H1 (cell line): ENCODE data around the gene PPIB. TPM values are rescaled to one million over a fixed set of nuclear protein-coding genes. Genes with fewer than 3 reads are reported as not detected.

Source experiments
- CTCF ChIA-PET: fragments of 300-600 bp; sonication (Branson Sonifier 250); formaldehyde crosslinking; loops from one replicate; lab custom pipeline; 2021; ENCODE audit not compliant: partially characterized antibody; lab: Charles Lee
- POLR2A ChIA-PET: fragments of 300-600 bp; sonication (Branson Sonifier 250); formaldehyde crosslinking; loops from one replicate; lab custom pipeline; 2021; ENCODE audit warnings: inconsistent platforms; ENCODE audit not compliant: partially characterized antibody; lab: Charles Lee
- DNase-seq, 2 experiments: peaks; one replicate each; pipeline versions ENCODE4 v3.0.0 to v3.0.0-alpha.2; 2010 to 2022; ENCODE audit warnings: low spot score in 2 of 2, low read depth in 1 of 2, mixed read lengths in 1 of 2
- FAIRE-seq: peaks from 2 replicates; lab custom pipeline; 2011; peaks lifted over from hg19 to GRCh38; lab: Jason Lieb, UNC
- H2AFZ ChIP-seq: 2 replicates; pipeline ENCODE4 v1.8.1; 2012; ENCODE audit warnings: low read length, inconsistent platforms
- H2AK5ac ChIP-seq: 2 replicates; pipeline ENCODE4 v1.6.1; 2013; ENCODE audit warnings: low read depth, low read length
- H2BK120ac ChIP-seq: replicated peaks from 2 replicates; pipeline ENCODE3; 2013; ENCODE audit warnings: low read depth, low read length, inconsistent platforms
- H2BK12ac ChIP-seq: 2 replicates; pipeline ENCODE4 v1.6.1; 2013; ENCODE audit warnings: low read depth, low read length
- H2BK15ac ChIP-seq: 2 replicates; pipeline ENCODE4 v1.6.1; 2013; ENCODE audit warnings: low read length
- H2BK20ac ChIP-seq: 2 replicates; pipeline ENCODE4 v1.6.1; 2013; ENCODE audit warnings: low read length
- H2BK5ac ChIP-seq: 2 replicates; pipeline ENCODE4 v1.6.1; 2013; ENCODE audit warnings: low read depth, low read length
- H3K14ac ChIP-seq: 2 replicates; pipeline ENCODE4 v1.6.1; 2013; ENCODE audit warnings: inconsistent platforms; ENCODE audit not compliant: insufficient read length
- H3K18ac ChIP-seq: 2 replicates; pipeline ENCODE4 v1.6.1; 2013; ENCODE audit warnings: low read length; ENCODE audit errors: extremely low read depth
- H3K23ac ChIP-seq: 2 replicates; pipeline ENCODE4 v1.6.1; 2013; ENCODE audit warnings: inconsistent platforms; ENCODE audit not compliant: insufficient read length
- H3K23me2 ChIP-seq: 2 replicates; pipeline ENCODE4 v1.6.1; 2013; ENCODE audit warnings: low read depth, low read length
- H3K27ac ChIP-seq: 2 replicates; pipeline ENCODE4 v1.6.1; 2011; ENCODE audit warnings: low read depth, low read length, inconsistent platforms
- H3K27me3 ChIP-seq, 4 experiments: replicated peaks in 1 of 4; 1 replicate in 1 of 4; 2 replicates in 3 of 4; pipeline versions ENCODE4 v1.6.1 to v1.8.1; 2011 to 2013; ENCODE audit warnings: low read length in 3 of 4, mild to moderate bottlenecking in 3 of 4, inconsistent platforms in 2 of 4, mixed read lengths in 2 of 4, moderate library complexity in 1 of 4; ENCODE audit not compliant: control insufficient read depth in 3 of 4, insufficient read depth in 3 of 4; ENCODE audit errors: extremely low read depth in 1 of 4
- H3K36me3 ChIP-seq, 4 experiments: 2 replicates each; pipeline versions ENCODE4 v1.6.1 to v1.8.1; 2011 to 2013; ENCODE audit warnings: mild to moderate bottlenecking in 4 of 4, low read length in 3 of 4, moderate library complexity in 2 of 4, control low read depth in 1 of 4, inconsistent platforms in 1 of 4; ENCODE audit not compliant: insufficient read depth in 4 of 4, control insufficient read depth in 2 of 4
- H3K4ac ChIP-seq: replicated peaks from 2 replicates; pipeline ENCODE3; 2013; ENCODE audit warnings: low read length, low read depth, mixed read lengths, inconsistent platforms; ENCODE audit not compliant: insufficient read length
- H3K4me1 ChIP-seq, 4 experiments: replicated peaks in 1 of 4; 1 replicate in 1 of 4; 2 replicates in 3 of 4; pipeline versions ENCODE4 v1.6.1 to v1.8.1; 2011 to 2013; ENCODE audit warnings: low read length in 3 of 4, inconsistent platforms in 2 of 4, mixed read lengths in 1 of 4; ENCODE audit not compliant: insufficient read depth in 4 of 4, control insufficient read depth in 3 of 4
- H3K4me2 ChIP-seq, 2 experiments: 2 replicates each; pipeline versions ENCODE4 v1.6.1 to v1.8.1; 2011 to 2013; ENCODE audit warnings: low read depth in 2 of 2, low read length in 2 of 2, control low read depth in 1 of 2, inconsistent platforms in 1 of 2, mild to moderate bottlenecking in 1 of 2; ENCODE audit not compliant: insufficient read depth in 1 of 2
- H3K4me3 ChIP-seq, 4 experiments: fragments of 200-600, 300-600 bp in 1 of 4; sonication (generic), shearing (Covaris generic), sonication (Bioruptor Twin) in 1 of 4; 2 replicates each; pipeline versions ENCODE4 v1.5.1 to v1.8.1; 2011 to 2016; ENCODE audit warnings: low read length in 4 of 4, low read depth in 3 of 4, control low read depth in 2 of 4, inconsistent platforms in 2 of 4, mild to moderate bottlenecking in 2 of 4, mixed read lengths in 1 of 4, moderate library complexity in 1 of 4; ENCODE audit not compliant: insufficient read depth in 2 of 4; ENCODE audit errors: extremely low read depth in 1 of 4
- H3K56ac ChIP-seq: replicated peaks from 2 replicates; pipeline ENCODE3; 2013; ENCODE audit warnings: low read depth, mild to moderate bottlenecking, mixed read lengths, low read length, inconsistent platforms; ENCODE audit not compliant: insufficient read length
- H3K79me1 ChIP-seq: 2 replicates; pipeline ENCODE4 v1.6.1; 2013; ENCODE audit warnings: low read depth, low read length, control low read depth
- H3K79me2 ChIP-seq, 2 experiments: 2 replicates each; pipeline versions ENCODE4 v1.6.1 to v1.8.1; 2012 to 2013; ENCODE audit warnings: low read length in 2 of 2, mild to moderate bottlenecking in 2 of 2, inconsistent platforms in 1 of 2; ENCODE audit not compliant: insufficient read depth in 2 of 2, control insufficient read depth in 1 of 2
- H3K9ac ChIP-seq, 4 experiments: replicated peaks in 1 of 4; 1 replicate in 1 of 4; 2 replicates in 3 of 4; pipeline versions ENCODE4 v1.6.1 to v1.8.1; 2011 to 2013; ENCODE audit warnings: low read depth in 3 of 4, low read length in 3 of 4, control low read depth in 2 of 4, mild to moderate bottlenecking in 2 of 4, moderate library complexity in 2 of 4, inconsistent platforms in 1 of 4; ENCODE audit errors: extremely low read depth in 1 of 4
- H3K9me3 ChIP-seq, 2 experiments: 2 replicates each; pipeline versions ENCODE4 v1.6.1 to v1.8.1; 2012 to 2013; ENCODE audit warnings: mild to moderate bottlenecking in 2 of 2, moderate library complexity in 2 of 2, control low read depth in 1 of 2, inconsistent platforms in 1 of 2, low read depth in 1 of 2, low read length in 1 of 2, mixed read lengths in 1 of 2; ENCODE audit not compliant: insufficient read depth in 2 of 2
- H4K20me1 ChIP-seq, 2 experiments: replicated peaks in 1 of 2; 2 replicates each; pipeline versions ENCODE3 to v1.8.1; 2011 to 2013; ENCODE audit warnings: inconsistent platforms in 2 of 2, low read length in 2 of 2, mild to moderate bottlenecking in 1 of 2; ENCODE audit not compliant: insufficient read depth in 2 of 2, control insufficient read depth in 1 of 2
- H4K5ac ChIP-seq: 2 replicates; pipeline ENCODE4 v1.6.1; 2013; ENCODE audit warnings: low read length, low read depth, mixed read lengths, inconsistent platforms; ENCODE audit not compliant: insufficient read length
- H4K8ac ChIP-seq: 2 replicates; pipeline ENCODE4 v1.8.0; 2013; ENCODE audit warnings: mild to moderate bottlenecking, moderate library complexity, low read length, inconsistent platforms; ENCODE audit not compliant: insufficient read depth; ENCODE audit errors: extremely low read depth
- H4K91ac ChIP-seq: replicated peaks from 2 replicates; pipeline ENCODE3; 2013; ENCODE audit warnings: low read length, mixed read lengths, inconsistent platforms; ENCODE audit not compliant: insufficient read length
- BACH1 ChIP-seq: IDR thresholded peaks from 2 replicates; pipeline ENCODE4 v1.6.1; 2012; ENCODE audit warnings: low read length, improper control_type of control experiment
- CBX5 ChIP-seq: fragments of 300-800, 300-1000 bp; sonication (generic); IDR thresholded peaks from 2 replicates; pipeline ENCODE4 v1.7.1; 2016; ENCODE audit warnings: antibody characterized with exemption, low read length, low read depth
- EGR1 ChIP-seq: IDR thresholded peaks from 2 replicates; pipeline ENCODE4 v1.6.1; 2011; ENCODE audit warnings: low read depth, low read length, borderline replicate concordance
- GABPA ChIP-seq: IDR thresholded peaks from 2 replicates; pipeline ENCODE4 v1.6.1; 2011; ENCODE audit warnings: mild to moderate bottlenecking, low read length, moderate library complexity, borderline replicate concordance; ENCODE audit not compliant: insufficient read depth
- GTF2F1 ChIP-seq: IDR thresholded peaks from 2 replicates; pipeline ENCODE4 v1.6.1; 2012; ENCODE audit warnings: low read depth, low read length, improper control_type of control experiment, borderline replicate concordance
- TAF1 ChIP-seq: IDR thresholded peaks from 2 replicates; pipeline ENCODE4 v1.6.1; 2011; ENCODE audit warnings: mild to moderate bottlenecking, low read depth, low read length
- WGBS, 2 experiments: shearing (Covaris generic) in 1 of 2; methylation state at CpG; one replicate each; pipeline versions ENCODE4 v1.1.6 to v1.1.7; 2013 to 2015; ENCODE audit warnings: low lambda C conversion rate in 2 of 2, mixed read lengths in 2 of 2, inconsistent platforms in 1 of 2, low coverage in 1 of 2, missing lambda C conversion rate in 1 of 2; ENCODE audit not compliant: insufficient replicate concordance in 2 of 2, insufficient coverage in 1 of 2, insufficient read length in 1 of 2; ENCODE audit errors: extremely low coverage in 1 of 2, missing lambda C conversion rate in 1 of 2; 5-methylcytosine and 5-hydroxymethylcytosine counted together
- polyA plus RNA-seq, 7 experiments: library from polyadenylated mRNA; depleted of rRNA in 3 of 7; stranded (reverse) in 5 of 7; unstranded in 2 of 7; fragments of >200 nt in 5 of 7; fragments of 200-250 nt in 2 of 7; gene quantifications; 1 replicate in 5 of 7; 2 replicates in 1 of 7; 4 replicates in 1 of 7; pipeline versions ENCODE4 v1.2.1 to v1.2.3, GENCODE V29; 2011 to 2013; ENCODE audit warnings: missing spikeins in 2 of 7, mixed read lengths in 2 of 7
- total RNA-seq: library from RNA; stranded (reverse); fragmentation: NEBNext Ultra II Directional; extraction: Animal tissue kit (Norgen Biotek cat#: 25700); gene quantifications from 2 replicates; pipeline ENCODE4 v1.2.1, GENCODE V29; 2021

The PPIB gene
- total and polyA plus RNA-seq, 2 of the 8 experiments (the other 6 are each of a cell fraction or from before 2014, with no cell fraction given): 558 to 579 TPM

- H2BK5ac ChIP-seq: no peak overlapping the region
- no peak overlapping the region for H4K91ac ChIP-seq
- ChIA-PET POLR2A (no interaction called here), CTCF (interaction anchor here (0.6 kb wide), 2 partner anchors 182 to 185 kb away, joined by 3 read pairs; no protein-coding TSS in a partner anchor)
- H4K5ac ChIP-seq: no peak overlapping the region
- H4K20me1 ChIP-seq: peaks cover 0 to 4% of the 10 kb centered on the region in 2 experiments
- no peaks in the 10 kb centered on the region for H3K79me2 ChIP-seq
- H3K18ac ChIP-seq: no peak overlapping the region
- no peak overlapping the region for H3K14ac ChIP-seq
- no peaks in the 10 kb centered on the region for H3K23me2 ChIP-seq
- no peak overlapping the region for H3K9ac ChIP-seq
- TF ChIP-seq CBX5 (no peak), EGR1 (no peak), TAF1 (no peak), GTF2F1 (no peak), BACH1 (no peak), GABPA (no peak)
- H3K27me3 ChIP-seq: no peaks in the 10 kb centered on the region
- H3K4me3 ChIP-seq: no peak overlapping the region
- no peak overlapping the region for H2AFZ ChIP-seq
- H3K36me3 ChIP-seq: peaks cover 0 to 3% (median 0%) of the 10 kb centered on the region in 4 experiments; a peak in 3 of 8 replicates
- no peak overlapping the region for H3K56ac ChIP-seq
- no peak overlapping the region for H2BK12ac ChIP-seq
- H3K4me2 ChIP-seq: no peak overlapping the region
- no peak overlapping the region for H2AK5ac ChIP-seq
- no peak overlapping the region for H4K8ac ChIP-seq
- H3K9me3 ChIP-seq: no peaks in the 10 kb centered on the region
- no peak overlapping the region for H3K23ac ChIP-seq
- FAIRE-seq: no peak
- H3K4ac ChIP-seq: no peak overlapping the region
- 87% methylated on average over 8 of the region's 8 CpGs; no CpG with 5 or more reads in 1 of the 2 experiments for WGBS, 2 experiments
- no peaks in the 10 kb centered on the region for H3K4me1 ChIP-seq
- DNase-seq: no peak
- H2BK20ac ChIP-seq: no peak overlapping the region
- H3K27ac ChIP-seq: no peak overlapping the region
- no peak overlapping the region for H2BK15ac ChIP-seq
- no peak overlapping the region for H2BK120ac ChIP-seq
- H3K79me1 ChIP-seq: no peaks in the 10 kb centered on the region; the same call in 1 of the 2 replicates
Observed at GRCh38 chr15:64180235-64180824, 17.5 kb upstream of the PPIB start.
